ENCODE measurements around the gene PDE6A. TPM values are rescaled to one million over a fixed set of nuclear protein-coding genes. Genes with fewer than 3 reads are reported as not detected.

The PDE6A gene
- total RNA-seq, 1 experiment from 2014 or later = not detected

- no peak overlapping the region for H3K14ac ChIP-seq (ENCODE audit: insufficient read depth, low read length)
- no peaks in the 10 kb centered on the region; a peak in 3 of 7 replicates for H3K36me3 Mint-ChIP-seq (ENCODE audit: insufficient read depth in 1 of 3, low read depth in 3 of 3)
- H3K27ac ChIP-seq (ENCODE audit: insufficient read length, low read depth, low read length) = no peak overlapping the region
- no peak overlapping the region for H4K8ac ChIP-seq (replicated peaks; ENCODE audit: insufficient read length, low read depth, low read length)
- no peak overlapping the region for H3K4me3 Mint-ChIP-seq
- no peaks in the 10 kb centered on the region for H3K9me3 ChIP-seq (ENCODE audit: control insufficient read depth, low read depth, low read length)
- no peaks in the 10 kb centered on the region for H3K79me2 ChIP-seq (ENCODE audit: insufficient read depth, low read length)
- no peak overlapping the region for H3K56ac ChIP-seq (ENCODE audit: insufficient read length, low read depth, low read length)
- H2BK12ac ChIP-seq (ENCODE audit: insufficient read length, low read depth, low read length) = no peak overlapping the region
- no peaks in the 10 kb centered on the region for H3K79me1 ChIP-seq (ENCODE audit: insufficient read depth, low read depth, low read length, poor library complexity, severe bottlenecking)
- no peak for TF ChIP-seq CTCF (conservative IDR thresholded peaks at IDR 0.05)
- H2BK5ac ChIP-seq (ENCODE audit: insufficient read length, low read length) = no peak overlapping the region
- no peak overlapping the region for H2AFZ ChIP-seq (ENCODE audit: low read length)
- no peak for DNase-seq
- H3K27ac Mint-ChIP-seq = no peak overlapping the region
- H3K9me3 Mint-ChIP-seq = no peaks in the 10 kb centered on the region
- H3K27me3 Mint-ChIP-seq (ENCODE audit: low read depth) = no peaks in the 10 kb centered on the region; the same call in 1 of the 2 replicates
- H4K5ac ChIP-seq (ENCODE audit: insufficient read length, low read depth, low read length) = no peak overlapping the region
- no peak overlapping the region for H4K91ac ChIP-seq (ENCODE audit: insufficient read length, low read depth, low read length)
- no CpG with 5 or more reads among the region's 4 CpGs for WGBS (ENCODE audit: extremely low coverage, insufficient read length, low lambda C conversion rate)
- no peak overlapping the region for H2BK20ac ChIP-seq (ENCODE audit: low read depth, low read length, poor library complexity, severe bottlenecking)
- H3K27me3 ChIP-seq (ENCODE audit: insufficient read depth, low read length) = no peaks in the 10 kb centered on the region
- no peak overlapping the region for H2AK5ac ChIP-seq (ENCODE audit: insufficient read length, low read length)
- no peak overlapping the region for H3T11ph ChIP-seq (ENCODE audit: low read length)
- H2BK15ac ChIP-seq (ENCODE audit: low read depth, low read length) = no peak overlapping the region
- no peaks in the 10 kb centered on the region; the same call in 1 of the 2 replicates for H3K4me1 ChIP-seq (ENCODE audit: insufficient read depth, low read length)
- no peaks in the 10 kb centered on the region for H3K23me2 ChIP-seq (ENCODE audit: insufficient read length, low read depth, low read length, poor library complexity, severe bottlenecking)
- no peak overlapping the region for H2BK120ac ChIP-seq (ENCODE audit: low read depth, low read length, poor library complexity, severe bottlenecking)
- H3K4me1 Mint-ChIP-seq = peaks cover 16 to 26% of the 10 kb centered on the region in 2 experiments
- H3K9ac ChIP-seq (ENCODE audit: extremely low read depth, insufficient read length, low read length) = no peak overlapping the region
- no peak overlapping the region for H3K4ac ChIP-seq (ENCODE audit: low read depth, low read length)
- H3K23ac ChIP-seq (ENCODE audit: insufficient read length, low read depth, low read length) = no peak overlapping the region
- H3K4me2 ChIP-seq (ENCODE audit: insufficient read depth, insufficient read length, low read length) = no peak overlapping the region
- peaks cover 3% of the 10 kb centered on the region for H4K20me1 ChIP-seq (ENCODE audit: control insufficient read depth, insufficient read depth, insufficient read length)
- H3K18ac ChIP-seq (ENCODE audit: insufficient read length, low read depth, low read length) = no peak overlapping the region
Observed at GRCh38 chr5:149818116-149818515, 126.5 kb downstream of the PDE6A start.
